GM03348 (cell line): ENCODE data around the gene EPHB3.

ENCODE experiments used
- DNase-seq: peaks from one replicate; pipeline ENCODE4 v3.0.0; 2012; ENCODE audit warnings: low spot score

The EPHB3 gene

DNA sequence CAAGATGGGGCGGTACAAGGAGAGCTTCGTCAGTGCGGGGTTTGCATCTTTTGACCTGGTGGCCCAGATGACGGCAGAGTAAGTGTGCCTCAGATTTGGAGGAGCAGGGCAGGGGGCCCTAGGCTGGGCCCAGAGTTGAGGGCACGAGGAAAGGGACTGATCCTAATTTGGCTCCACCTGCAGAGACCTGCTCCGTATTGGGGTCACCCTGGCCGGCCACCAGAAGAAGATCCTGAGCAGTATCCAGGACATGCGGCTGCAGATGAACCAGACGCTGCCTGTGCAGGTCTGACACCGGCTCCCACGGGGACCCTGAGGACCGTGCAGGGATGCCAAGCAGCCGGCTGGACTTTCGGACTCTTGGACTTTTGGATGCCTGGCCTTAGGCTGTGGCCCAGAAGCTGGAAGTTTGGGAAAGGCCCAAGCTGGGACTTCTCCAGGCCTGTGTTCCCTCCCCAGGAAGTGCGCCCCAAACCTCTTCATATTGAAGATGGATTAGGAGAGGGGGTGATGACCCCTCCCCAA lies 19.8 kb downstream of the EPHB3 start:
- no peak for DNase-seq

DNA sequence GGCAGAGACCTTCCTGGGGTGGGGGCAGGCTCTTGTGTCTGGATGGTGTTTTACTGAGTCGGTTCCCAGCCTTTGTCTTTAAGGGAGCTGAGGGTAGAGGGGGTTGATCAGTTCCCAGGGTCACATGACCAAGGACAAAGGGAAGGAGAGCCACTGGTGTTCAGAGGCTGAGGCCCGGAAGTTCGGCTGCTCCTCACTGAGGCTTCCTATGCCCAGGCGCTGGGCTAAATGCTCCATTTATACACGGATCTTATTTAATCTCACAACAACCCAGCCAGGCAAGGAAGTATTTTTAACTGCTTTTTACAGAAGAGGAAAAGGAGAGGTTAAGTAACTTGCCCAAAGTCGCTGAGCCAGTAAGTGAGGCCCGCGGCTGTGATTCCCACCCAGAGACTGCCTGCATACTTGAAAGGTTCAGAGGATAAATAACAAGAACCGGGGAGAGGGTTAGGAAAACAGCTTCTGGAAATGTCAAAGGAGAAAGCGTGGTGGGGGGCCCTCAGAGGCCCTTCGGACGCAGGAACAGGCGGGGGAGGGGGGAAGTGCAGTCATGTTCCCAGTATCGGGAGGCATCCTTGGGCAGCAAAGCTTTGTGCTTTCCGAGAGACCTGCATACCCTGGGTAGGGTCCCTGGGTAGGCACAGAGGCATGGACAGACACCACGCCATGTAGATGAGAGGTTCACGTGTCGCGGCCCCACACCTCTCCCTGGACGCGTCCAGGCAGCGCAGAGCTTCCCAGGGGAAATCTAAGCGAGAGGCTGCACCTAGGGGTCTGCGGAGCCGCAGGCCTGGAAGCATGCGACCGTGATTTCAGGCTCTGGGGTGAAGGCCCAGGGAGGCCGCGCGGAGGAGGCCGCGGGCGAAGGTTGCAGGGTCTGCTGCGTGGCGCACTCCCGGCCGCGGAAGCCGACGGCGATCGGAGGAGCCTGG lies 21.3 kb downstream of the EPHB3 start:
- DNase-seq = peak; percentile 84

DNA sequence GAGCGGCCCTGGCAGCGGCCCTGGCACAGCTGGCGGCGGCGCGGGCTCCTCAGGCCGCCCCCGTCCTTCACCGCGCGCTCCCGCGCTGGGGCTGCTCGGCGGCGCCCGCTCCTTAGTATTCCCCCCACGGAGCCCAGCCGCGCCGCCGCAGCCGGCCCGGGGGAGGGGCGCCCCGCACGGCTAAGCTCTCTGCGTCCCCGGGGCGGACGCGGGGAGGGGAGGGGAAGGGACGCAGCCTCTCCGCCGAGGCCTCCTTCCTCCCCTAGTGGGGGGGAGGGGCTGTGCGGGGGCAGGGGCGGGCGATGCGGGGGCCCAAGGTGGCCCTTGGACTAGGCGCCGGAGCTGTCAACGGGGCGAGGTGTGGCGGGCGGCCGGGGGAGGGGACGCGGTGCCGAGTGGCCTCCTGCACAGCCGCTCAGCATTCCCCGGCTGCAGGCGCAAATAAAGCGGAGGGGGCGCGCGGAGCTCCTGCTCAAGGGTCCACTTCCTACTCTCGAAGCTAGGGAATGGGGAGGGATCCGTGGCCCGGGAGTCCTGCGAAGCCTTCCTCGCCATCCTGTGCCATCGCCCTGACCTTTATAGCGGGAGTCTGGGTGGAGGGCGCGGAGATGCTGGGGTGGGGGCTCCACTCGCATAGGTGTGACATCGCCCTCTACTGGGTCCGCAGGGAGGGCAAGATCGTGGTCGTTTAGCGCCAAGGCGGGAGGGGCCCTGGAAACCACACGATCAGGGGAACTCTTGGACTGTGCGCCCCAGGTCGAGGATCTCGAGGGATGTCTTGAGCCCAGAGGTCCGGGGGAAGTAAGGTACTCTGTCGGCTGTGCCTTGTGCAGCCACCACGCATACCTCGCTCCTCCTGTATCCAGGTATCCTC lies 22.2 kb downstream of the EPHB3 start:
- peak; percentile 76 for DNase-seq

DNA sequence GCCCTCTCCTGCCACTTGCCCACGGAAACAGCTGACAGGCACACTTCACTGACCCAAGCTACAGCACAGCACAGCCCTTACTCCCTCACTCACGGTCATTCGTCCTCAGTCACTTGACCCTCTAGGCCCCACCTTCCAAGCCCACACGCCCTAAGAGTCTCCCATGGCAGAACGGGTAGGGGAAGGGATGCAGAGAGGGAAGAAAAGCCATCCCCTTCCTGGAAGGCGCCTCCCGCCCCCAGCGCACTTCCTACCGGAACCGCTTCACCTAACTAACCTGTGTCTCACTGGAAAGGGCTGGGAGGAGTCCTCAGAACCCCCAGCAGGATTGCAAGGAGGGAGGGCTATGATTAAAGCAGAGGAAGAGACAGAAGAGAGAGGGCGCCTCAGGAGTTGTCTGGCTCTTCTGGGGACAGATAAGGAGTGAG lies 22.9 kb downstream of the EPHB3 start:
- no peak for DNase-seq

DNA sequence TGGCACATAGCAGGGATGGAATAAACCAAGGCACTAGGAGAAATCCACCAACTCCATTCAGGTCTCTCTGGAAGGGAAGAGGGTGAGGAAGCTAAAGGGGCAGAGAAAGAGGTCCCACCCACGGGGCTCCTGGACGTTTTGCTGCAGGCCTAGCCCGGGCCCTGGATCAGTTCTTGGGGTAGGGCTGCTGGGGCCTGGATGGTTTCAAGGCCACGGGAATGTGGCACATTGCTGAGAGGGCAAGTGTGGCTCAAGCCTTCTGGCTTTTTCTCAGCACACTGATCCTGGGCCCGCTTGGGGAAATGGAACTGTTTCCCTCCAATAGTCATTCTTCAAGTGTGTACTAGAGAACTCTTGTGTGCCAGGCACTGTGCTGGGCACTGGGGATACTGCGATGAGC lies 24.0 kb downstream of the EPHB3 start:
- peak; percentile 31 for DNase-seq

DNA sequence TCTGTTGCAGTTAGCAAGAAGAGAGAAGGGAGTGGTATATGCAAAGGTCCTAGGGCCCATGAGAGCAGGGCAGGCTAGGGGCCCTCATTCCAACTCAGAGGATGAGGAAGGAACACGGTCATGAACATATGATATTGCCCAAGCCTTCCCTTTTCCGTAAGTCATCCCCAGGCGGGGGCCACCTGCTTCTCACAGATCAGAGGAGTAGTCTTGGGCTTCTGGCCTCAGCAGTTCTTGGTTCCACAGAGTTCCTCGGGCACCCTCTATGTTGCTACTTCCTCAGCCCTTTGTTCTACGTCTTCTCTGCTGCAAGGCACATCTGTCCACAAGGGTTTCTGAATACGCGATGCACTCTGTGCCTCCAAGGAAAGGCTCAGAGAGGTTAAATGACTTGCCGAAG lies 25.3 kb downstream of the EPHB3 start:
- no peak for DNase-seq

DNA sequence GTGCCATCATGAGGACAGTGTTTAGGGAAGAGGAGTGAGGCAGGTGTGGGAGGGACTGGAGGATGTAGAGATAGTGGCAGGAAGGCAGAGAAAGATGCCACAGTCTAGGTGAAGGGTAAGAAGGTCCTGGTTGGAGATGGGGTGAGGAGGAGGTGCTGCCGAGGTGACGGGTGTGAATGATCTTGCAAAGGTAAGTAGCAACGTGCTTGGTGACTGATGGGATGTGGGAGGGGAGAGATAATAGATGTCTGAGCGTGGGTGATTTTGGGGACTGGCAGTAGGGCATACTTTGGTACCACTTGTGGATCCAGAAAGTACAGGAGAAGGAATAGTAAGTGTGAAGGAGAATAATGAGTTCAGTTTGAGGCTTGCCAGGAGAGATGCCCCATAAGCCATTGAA lies 27.2 kb downstream of the EPHB3 start:
- DNase-seq = no peak

DNA sequence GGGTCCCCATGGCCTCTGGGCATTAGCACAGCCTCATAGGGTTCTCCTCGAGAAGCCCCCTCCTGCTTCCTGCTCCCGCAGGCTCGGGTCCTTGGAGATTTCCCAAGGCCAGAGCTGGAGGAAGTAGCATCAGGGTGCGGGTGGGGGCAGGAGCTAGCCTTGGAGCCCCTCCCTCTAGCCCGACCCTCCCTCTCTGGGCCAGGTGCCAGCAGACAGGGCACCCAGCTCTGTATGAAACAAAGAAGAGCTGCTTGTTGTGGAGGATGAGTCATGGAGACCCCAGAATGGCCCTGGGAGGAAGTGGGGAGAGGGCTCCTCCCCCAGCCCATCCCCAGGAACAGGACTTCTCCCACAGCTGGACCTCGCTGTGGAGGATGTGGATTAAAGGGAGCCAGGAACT lies 29.2 kb downstream of the EPHB3 start:
- DNase-seq = no peak

DNA sequence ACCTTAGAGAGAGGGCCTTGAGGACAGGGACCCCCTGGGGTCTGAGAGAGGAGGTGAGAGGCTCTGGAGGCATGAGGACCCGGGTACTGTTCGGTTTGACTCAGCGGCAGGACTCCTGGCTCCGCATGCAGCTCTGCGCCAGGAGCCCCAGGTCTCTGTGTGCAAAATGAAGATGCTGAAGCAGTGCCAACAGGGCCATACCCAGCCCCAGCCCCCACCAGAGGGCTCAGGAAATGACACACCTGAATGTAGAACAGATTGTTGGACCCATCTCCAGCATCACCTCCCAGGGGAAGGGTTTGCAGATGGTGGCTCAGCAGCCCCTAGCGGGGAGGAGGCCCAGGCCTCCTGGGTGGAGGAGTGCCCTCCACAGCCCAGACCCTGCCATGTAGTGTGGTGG lies 30.2 kb downstream of the EPHB3 start:
- DNase-seq = no peak

DNA sequence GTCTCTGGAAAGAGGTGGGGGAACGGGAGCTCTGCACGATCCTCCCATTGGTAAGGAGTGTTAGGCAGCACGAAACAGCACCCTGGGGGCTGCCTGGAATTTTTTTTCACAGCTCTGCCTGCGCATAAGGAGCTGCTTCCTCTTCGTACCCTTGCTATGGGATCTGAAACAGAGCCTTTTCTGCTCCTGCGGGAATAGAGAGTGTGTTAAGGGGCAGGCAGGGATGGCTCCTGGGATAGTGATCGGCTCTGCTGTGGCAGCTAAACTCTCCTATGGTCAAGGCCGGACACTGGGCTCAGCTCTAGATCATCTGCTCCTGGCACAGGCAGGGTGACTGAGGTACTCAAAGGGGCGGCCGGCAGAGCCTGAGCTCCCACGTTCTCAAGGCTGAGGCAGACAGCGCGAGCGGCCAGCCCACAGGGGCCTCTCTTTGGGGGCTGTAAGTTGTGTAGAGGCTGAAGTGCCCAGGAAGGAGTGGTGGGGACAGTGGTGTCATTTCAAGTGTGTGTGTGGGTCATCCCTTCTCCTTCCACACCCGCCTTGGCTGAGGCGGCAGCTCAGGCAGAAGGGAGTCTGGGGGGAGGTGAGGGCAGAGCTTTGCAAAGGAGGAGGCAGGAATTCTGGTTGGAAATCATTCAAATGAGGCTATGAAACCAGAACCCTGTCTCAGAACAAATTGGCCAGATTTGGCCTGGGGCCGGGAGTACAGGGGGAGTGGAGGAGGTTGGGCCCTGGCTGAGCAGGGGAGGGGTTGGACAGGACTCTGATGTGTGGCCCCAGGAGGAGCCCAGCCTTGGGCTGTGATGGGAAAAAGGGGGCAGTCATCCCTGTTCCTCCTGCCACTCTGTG lies 31.0 kb downstream of the EPHB3 start:
- DNase-seq = peak; percentile 58

DNA sequence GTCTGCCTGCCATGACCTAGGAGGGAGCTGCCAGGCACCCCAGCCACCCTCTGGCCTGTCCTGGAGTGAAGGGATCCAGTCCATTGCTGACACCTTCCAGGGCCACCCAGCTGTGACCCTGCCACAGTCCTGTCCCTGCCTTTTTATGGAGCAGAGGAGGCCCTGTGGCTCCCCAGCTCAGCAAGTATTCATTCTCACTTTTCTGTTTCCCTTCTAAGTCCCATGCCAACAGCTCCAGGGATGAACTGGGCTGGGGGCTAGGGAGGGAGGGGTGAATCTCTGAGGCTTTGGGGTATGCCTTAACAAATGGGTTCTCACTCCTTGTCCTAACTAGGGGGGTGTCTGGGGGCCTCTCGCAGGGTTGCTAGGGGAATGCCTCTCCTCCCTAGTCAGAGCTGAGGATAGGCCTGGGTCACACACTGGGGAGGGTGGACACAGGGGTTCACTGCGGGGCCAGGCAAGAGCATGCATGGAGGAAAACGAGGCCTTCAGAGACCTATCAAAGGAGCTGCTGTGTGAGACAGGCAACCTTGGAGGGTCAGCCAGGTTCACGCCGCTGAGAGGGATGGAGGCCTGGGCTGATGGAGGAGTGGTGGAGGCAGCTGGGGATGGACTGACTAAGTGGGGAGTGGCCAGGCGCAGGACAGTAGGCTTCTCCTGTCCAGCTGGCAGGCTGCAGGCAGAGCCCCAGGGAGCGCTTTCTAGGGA lies 31.8 kb downstream of the EPHB3 start:
- peak; percentile 45 for DNase-seq

DNA sequence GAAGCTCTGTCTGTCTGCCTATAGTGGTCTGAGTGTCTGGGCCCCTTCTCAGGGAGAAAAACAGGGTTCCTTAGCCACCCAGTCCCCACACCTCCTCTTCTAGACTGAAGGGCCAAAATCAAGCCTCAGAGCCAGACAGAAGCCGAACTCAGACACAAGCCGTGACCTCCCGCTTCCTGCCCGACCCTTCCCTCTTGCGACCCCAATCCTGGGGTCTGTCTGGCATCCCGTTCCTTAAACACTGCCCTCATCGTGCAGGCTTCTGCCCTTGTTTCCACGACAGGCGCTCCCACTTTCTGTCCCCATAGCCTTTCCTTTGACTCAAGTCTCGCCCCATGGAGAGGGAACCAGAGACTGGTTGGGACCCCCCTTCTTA lies 32.3 kb downstream of the EPHB3 start:
- no peak for DNase-seq

DNA sequence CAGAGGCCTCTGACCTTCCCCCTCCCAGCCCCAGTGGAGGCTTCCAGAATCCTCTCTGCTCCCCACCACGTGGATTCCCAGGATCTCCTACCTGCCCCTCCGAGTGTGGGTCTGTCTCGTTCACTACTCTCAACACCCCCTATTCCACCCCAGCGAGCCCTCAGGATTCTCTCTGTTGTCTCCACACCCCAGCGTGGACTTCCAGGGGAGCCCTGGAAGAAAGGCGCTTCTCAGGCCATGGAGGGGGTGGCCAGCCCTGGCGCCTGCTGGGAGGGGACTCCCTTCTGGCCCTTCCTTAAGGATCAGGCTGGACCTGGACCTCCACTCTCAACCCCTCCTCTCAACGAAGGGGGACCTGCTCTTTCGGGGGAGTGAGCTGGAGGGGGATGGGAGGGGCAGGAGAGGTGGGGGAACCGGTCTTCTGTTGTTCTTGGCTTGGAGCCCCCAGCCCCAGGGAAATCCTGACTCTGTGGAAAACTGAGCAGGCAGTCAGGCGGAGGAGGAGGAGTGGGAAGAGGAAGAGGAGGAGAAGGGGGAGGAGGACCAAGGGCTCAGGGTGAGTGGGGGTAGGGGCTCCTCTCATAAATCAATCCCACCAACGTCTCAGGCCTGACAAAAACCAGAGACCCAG lies 32.9 kb downstream of the EPHB3 start:
- DNase-seq = no peak

DNA sequence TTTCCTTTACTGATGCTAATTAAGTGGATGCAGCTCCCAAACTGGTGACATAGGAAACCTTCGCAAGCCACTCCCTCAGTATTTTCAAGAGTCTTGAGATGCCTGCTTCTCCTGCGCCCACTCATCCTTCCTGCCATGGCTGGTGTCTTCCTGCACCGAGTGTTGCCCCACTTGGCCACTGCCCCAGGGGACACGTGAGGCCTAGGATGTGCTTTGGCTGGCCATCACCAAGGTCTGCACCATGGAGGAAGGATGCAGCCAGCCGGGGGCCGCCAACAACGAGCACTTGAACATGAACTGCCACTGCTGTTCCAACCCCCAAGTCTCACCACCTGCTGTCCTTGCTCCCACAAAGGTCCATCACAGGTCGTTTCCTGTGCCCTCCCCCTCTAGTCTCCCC lies 34.1 kb downstream of the EPHB3 start:
- DNase-seq = no peak

DNA sequence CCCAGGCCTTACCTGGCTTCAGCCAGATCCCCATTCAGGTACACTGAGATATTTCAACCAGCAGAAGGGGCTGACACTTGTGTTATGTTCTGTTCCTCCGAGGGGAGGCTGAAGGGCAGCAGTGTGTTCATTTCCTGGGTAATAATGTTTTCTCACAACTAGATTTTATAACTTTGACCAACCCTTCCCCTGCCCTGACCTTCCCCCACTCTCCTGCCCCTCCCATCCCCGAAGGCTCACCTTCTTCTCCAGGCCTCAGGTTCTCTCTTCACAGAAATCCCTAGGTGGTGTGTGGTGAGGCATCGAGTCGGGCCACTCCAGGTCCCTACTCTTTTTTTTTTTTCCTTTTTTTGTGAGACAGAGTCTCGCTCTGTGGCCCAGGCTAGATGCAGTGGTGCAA lies 34.6 kb downstream of the EPHB3 start:
- DNase-seq = no peak

DNA sequence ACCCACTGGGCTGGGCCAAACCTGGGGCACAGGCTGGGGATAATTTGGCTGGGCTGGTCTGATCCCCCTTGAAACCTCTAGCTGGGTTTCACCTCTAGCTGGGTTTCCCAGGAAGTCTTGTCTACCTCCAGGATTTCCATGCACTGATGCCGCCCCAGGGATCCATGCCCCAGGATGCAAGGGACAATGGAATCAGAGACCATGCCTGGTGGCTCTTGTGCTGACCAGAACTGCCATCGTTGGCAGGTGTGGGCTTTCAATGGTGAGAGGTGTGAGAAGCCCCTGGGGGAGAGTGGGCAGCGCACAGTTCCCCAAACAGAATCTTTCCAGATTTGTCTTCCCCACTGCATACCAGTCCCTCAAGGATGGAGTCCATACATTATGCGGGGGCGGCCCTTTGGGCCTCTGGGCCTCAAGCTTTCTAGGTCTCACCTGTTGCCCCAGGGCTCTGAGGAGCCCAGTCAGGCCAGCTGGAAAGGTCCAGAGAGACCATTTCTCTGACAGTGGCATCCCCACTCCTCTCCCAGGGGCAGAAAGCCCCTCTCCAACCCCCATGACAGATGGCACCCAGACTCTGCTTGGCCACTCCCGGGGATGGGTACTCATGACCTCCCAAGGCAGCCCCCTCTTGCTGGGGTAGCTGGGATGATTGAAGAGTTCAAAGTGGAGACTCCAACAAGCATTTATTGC lies 35.4 kb downstream of the EPHB3 start:
- DNase-seq = no peak

DNA sequence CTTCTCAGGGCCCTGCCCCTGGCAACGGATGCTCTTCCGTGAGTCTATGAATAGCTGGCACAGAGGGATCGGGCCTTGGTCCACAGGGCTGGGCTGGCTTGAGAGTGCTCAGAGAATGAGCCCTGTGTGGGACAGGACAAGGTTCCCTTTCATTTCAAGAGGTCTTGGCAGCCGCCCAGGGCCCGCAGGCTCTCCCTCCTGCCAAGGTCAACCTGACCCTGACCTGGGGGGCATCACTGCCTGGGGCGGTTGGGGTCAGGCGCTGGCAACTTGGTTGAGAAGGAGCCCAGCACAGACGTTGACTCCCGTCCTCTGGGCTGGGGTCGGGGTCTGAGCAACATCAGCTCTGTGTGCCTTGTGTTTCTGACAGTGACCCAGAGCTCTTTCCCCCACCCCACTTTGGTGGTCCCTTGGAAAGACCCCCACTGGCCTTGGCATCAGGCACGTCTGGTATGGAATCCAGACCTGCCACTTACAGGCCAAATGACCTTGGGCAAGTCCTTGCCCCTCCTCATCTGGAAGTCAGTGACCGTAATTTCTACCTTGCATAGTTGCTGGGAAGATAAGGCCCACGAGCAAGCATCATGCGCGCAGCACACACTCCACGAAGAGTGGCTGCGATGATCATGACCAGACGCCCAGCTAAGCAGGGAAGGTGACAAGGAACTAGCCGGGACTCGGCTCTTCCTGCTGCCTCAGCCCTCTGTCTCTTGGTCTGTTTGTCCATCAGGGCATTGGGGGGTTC lies 36.4 kb downstream of the EPHB3 start:
- DNase-seq = no peak

DNA sequence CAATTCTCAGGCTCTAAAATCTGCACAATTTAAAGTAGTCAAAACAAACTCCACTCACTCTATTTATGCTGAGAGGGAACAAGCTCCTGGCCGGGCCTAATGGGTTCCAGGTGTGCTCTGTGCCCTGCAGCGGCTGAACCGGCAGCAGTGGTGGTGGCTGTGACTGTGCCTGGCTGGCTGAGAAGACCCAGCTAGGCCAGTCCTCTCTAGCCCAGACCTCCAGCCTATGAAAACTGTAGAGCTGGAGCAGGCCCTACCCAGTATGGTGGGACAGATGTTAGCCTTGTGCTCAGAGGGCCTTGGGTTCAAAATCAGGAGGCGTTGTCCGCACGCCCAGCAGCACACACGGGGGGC lies 37.0 kb downstream of the EPHB3 start:
- no peak for DNase-seq

DNA sequence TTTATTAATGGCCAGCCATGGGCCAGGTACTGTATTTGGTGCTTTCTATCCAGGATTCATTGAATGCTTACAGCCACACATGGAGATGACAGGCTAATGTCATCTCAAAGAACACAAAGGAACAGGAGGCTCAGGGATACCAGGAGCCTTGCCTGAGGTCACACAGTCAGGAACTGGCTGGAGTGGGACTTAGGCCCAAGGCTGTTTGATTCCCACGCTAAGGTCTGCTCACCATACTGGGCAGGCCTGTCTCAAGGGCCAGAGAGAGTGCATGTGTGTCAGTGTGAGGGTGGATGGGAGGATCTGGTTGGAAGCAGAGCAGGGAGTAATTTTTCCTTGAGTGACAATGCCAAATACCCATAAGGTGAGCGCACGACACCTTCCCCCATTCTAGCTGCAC lies 37.6 kb downstream of the EPHB3 start:
- DNase-seq = no peak
